NCI-H1417 treated with DMSO at 0.1 percent for 48 hours (cell line): ENCODE measurements around the gene HSPB6.
"Not testable (repeated sequence)": the region's sequence is repeated elsewhere in the genome, so short reads cannot be mapped to it uniquely, and the experiment has no call there.

Experiments used
- DNase-seq: peaks from one replicate; lab custom pipeline; 2025; lab: John Stamatoyannopoulos, UW

The HSPB6 gene

GRCh38 chr19:35786299-35787160 is 29.7 kb upstream of the HSPB6 start:
- no peak for DNase-seq

- no peak for DNase-seq
These were observed 28.5 kb upstream of the HSPB6 start for GRCh38 chr19:35785339-35785627.

- DNase-seq: no peak
These were observed 27.9 kb upstream of the HSPB6 start for GRCh38 chr19:35784503-35785338.

- no peak for DNase-seq
These were observed 26.9 kb upstream of the HSPB6 start for GRCh38 chr19:35783469-35784434.

GRCh38 chr19:35782589-35782988 is 25.8 kb upstream of the HSPB6 start:
- DNase-seq: no peak

GRCh38 chr19:35781650-35782049 is 24.8 kb upstream of the HSPB6 start:
- no peak for DNase-seq

GRCh38 chr19:35780717-35781116 is 23.9 kb upstream of the HSPB6 start:
- DNase-seq: no peak

GRCh38 chr19:35780058-35780457 is 23.2 kb upstream of the HSPB6 start:
- no peak for DNase-seq

- DNase-seq: no peak
These were observed 22.2 kb upstream of the HSPB6 start for GRCh38 chr19:35779033-35779432.

- DNase-seq: no peak
These were observed 21.1 kb upstream of the HSPB6 start for GRCh38 chr19:35777961-35778360.

GRCh38 chr19:35777086-35777841 is 20.4 kb upstream of the HSPB6 start:
- DNase-seq: no peak

GRCh38 chr19:35776102-35776788 is 19.4 kb upstream of the HSPB6 start:
- no peak for DNase-seq

GRCh38 chr19:35775298-35776101 is 18.7 kb upstream of the HSPB6 start, which contains the start of gene ARHGAP33:
TSS of gene ARHGAP33 (plus strand) at chr19:35775564. CDS start at chr19:35775659, 95 bp downstream.
- peak; percentile 80 for DNase-seq

GRCh38 chr19:35775046-35775297 is 18.1 kb upstream of the HSPB6 start:
- DNase-seq: no peak

GRCh38 chr19:35774274-35775045 is 17.6 kb upstream of the HSPB6 start:
- no peak for DNase-seq

GRCh38 chr19:35773020-35773806 is 16.4 kb upstream of the HSPB6 start:
- no peak for DNase-seq

GRCh38 chr19:35772362-35772761 is 15.5 kb upstream of the HSPB6 start:
- DNase-seq: not testable (repeated sequence)

- DNase-seq: no peak
These were observed 11.2 kb upstream of the HSPB6 start for GRCh38 chr19:35768082-35768421.
